Measurements from ENCODE around the gene SPATA16. TPM values are rescaled to one million over a fixed set of nuclear protein-coding genes. Genes with fewer than 3 reads are reported as not detected.
"Not testable (repeated sequence)": the region's sequence is repeated elsewhere in the genome, so short reads cannot be mapped to it uniquely, and the experiment has no call there.

The SPATA16 gene, protein sequence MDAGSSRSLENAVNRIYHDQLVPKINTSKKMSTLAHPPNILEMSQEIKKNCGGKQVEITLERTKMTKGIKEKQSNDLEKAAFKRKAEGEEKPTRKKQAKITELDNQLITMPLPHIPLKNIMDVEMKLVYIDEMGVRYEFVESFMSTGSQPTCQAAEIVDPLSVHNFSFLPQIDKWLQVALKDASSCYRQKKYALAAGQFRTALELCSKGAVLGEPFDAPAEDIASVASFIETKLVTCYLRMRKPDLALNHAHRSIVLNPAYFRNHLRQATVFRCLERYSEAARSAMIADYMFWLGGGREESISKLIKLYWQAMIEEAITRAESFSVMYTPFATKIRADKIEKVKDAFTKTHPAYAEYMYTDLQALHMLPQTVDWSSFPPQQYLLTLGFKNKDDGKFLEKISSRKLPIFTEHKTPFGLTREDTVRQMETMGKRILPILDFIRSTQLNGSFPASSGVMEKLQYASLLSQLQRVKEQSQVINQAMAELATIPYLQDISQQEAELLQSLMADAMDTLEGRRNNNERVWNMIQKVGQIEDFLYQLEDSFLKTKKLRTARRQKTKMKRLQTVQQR
- total RNA-seq = not detected

DNA sequence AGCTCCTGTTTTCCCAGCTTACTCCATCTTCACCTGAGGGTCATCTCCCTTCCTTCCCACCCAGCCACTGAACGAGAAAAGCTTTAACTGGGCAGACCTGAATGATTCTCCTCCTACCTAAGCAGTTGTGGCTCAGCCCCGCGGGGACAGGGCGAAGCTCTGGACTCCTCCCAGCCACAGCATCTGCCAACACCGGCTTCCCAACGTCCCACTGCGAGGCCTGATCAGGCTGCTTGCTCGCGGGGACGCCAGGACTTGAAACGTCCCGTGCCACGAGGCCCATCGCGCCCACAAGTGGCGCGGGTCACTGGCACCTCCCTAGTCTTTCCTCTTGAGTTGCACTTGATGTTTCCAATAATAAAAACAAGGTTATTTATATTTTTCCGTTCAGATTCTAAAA is at the start of gene SPATA16:
TSS of gene SPATA16 (minus strand) at position 250 of the 400 bp plus-strand sequence. CDS start 23,504 bp downstream, outside the sequence.
- no peak within 1 kb of the TSS for H3K27ac Mint-ChIP-seq

DNA sequence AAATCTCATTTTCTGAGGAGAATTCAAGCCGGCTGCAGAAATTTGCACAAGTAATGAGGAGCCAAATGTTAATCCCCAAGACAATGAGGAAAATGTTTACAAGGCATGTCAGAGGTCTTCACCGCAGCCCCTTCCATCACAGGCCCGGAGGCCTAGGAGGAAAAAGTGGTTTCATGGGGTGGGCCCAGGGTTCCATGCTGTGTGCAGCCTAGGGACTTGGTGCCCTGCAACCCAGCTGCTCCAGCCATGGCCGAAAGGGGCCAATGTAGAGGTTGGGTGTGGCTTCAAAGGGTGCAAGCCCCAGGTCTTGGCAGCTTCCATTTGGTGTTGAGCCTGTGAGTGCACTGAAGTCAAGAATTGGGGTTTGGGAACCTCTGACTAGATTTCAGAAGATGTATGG is 42.0 kb upstream of the SPATA16 start:
- POLR2A ChIA-PET; H3K27me3 Mint-ChIP-seq; H3K9me3 Mint-ChIP-seq; H3K4me1 Mint-ChIP-seq; CTCF ChIA-PET; H3K27ac Mint-ChIP-seq; H3K4me3 Mint-ChIP-seq; H3K36me3 Mint-ChIP-seq (ENCODE audit: low read depth); DNase-seq: not testable (repeated sequence)

More for the DNA sequence above, at the start of gene SPATA16:
- CTCF ChIA-PET = interaction anchor here (1.4 kb wide), 1 partner anchor 145 kb away, joined by 3 read pairs; no protein-coding TSS in a partner anchor
- no peak within 1 kb of the TSS for H3K4me3 Mint-ChIP-seq
- POLR2A ChIA-PET = no interaction called here
- DNase-seq = no peak
- H3K4me1 Mint-ChIP-seq = no peaks in the 10 kb centered on the region
- H3K27me3 Mint-ChIP-seq = no peaks in the 10 kb centered on the region
- H3K9me3 Mint-ChIP-seq = no peaks in the 10 kb centered on the region
- H3K36me3 Mint-ChIP-seq (ENCODE audit: low read depth) = no peaks in the 10 kb centered on the region

DNA sequence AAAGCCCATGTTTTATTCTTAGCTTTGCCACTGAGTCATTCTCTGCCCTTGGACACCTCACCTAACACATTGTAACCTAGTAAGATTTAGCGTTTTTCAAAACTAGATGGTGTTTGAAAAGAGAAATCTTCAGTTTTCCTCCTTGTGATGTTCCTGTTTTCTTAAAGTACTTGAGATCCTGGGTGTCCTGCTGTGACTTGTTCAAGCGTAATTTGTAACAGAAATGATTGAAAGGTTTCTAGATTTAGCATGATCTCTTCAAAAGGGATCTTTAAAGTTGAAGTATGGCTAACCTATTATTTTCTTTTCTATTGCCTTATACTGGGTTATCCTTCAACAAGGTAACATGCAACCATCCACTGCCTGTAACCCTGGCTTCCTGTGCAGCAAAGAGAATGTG is 32.6 kb upstream of the SPATA16 start:
- no peaks in the 10 kb centered on the region for H3K9me3 Mint-ChIP-seq

DNA sequence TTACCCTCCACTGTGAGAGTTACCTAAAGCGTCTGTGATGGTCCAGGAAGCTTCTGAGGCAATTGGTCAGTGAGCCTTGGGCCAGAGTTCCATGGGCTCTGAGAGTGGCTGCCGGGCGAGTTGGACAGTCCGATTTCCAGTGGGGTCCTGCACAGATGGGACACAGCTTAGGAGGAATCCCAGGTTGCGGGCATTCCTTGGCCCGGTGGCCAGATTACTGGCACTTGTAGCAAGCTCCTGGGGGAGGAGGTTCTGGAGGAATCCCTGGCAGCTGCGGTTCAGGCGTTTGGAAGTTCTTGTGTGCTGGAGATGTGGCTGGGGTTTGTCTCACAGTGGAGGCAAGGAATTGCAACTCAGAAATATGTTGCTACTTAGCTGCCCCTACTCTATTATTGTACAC is 18.1 kb upstream of the SPATA16 start:
- DNase-seq; H3K4me1 Mint-ChIP-seq; POLR2A ChIA-PET; H3K27ac Mint-ChIP-seq; CTCF ChIA-PET; H3K9me3 Mint-ChIP-seq; H3K4me3 Mint-ChIP-seq; H3K27me3 Mint-ChIP-seq; H3K36me3 Mint-ChIP-seq (ENCODE audit: low read depth): not testable (repeated sequence)

More for the DNA sequence above, 32.6 kb upstream of the SPATA16 start:
- Mint-ChIP-seq H3K4me1 (no peaks in the 10 kb centered on the region), H3K27ac (no peak overlapping the region), H3K27me3 (no peaks in the 10 kb centered on the region), H3K36me3 (ENCODE audit: low read depth) (no peaks in the 10 kb centered on the region), H3K4me3 (no peak overlapping the region)
- POLR2A ChIA-PET = no interaction called here
- CTCF ChIA-PET = no interaction called here
- no peak for DNase-seq

- not testable (repeated sequence) for H3K36me3 Mint-ChIP-seq (ENCODE audit: low read depth); H3K9me3 Mint-ChIP-seq; H3K27ac Mint-ChIP-seq
These were observed 15.5 kb upstream of the SPATA16 start for GRCh38 chr3:173156533-173156932.

GRCh38 chr3:173153631-173154030 is 12.6 kb upstream of the SPATA16 start:
- Mint-ChIP-seq H3K36me3 (ENCODE audit: low read depth) (no peaks in the 10 kb centered on the region), H3K4me1 (no peaks in the 10 kb centered on the region), H3K4me3 (no peak overlapping the region), H3K27me3 (no peaks in the 10 kb centered on the region), H3K9me3 (no peaks in the 10 kb centered on the region), H3K27ac (no peak overlapping the region)
- DNase-seq = no peak
- CTCF ChIA-PET = no interaction called here
- POLR2A ChIA-PET = no interaction called here

More at GRCh38 chr3:173156533-173156932, 15.5 kb upstream of the SPATA16 start:
- H3K27me3 Mint-ChIP-seq, H3K4me1 Mint-ChIP-seq, DNase-seq, CTCF ChIA-PET, POLR2A ChIA-PET, H3K4me3 Mint-ChIP-seq: not testable (repeated sequence)

GRCh38 chr3:173139420-173139819 is 1.6 kb downstream of the SPATA16 start:
- Mint-ChIP-seq H3K4me1 (no peaks in the 10 kb centered on the region), H3K9me3 (no peaks in the 10 kb centered on the region), H3K27me3 (no peaks in the 10 kb centered on the region), H3K4me3 (no peak overlapping the region), H3K27ac (no peak overlapping the region), H3K36me3 (ENCODE audit: low read depth) (no peaks in the 10 kb centered on the region)
- no peak for DNase-seq
- CTCF ChIA-PET = no interaction called here
- POLR2A ChIA-PET = no interaction called here

GRCh38 chr3:173138026-173138425 is 3.0 kb downstream of the SPATA16 start:
- H3K27ac Mint-ChIP-seq = no peak overlapping the region
- ChIA-PET CTCF (no interaction called here), POLR2A (no interaction called here)
- H3K4me1 Mint-ChIP-seq = no peaks in the 10 kb centered on the region
- no peaks in the 10 kb centered on the region for H3K27me3 Mint-ChIP-seq
- no peak for DNase-seq
- H3K4me3 Mint-ChIP-seq = no peak overlapping the region
- H3K36me3 Mint-ChIP-seq (ENCODE audit: low read depth) = no peaks in the 10 kb centered on the region
- H3K9me3 Mint-ChIP-seq = no peaks in the 10 kb centered on the region

GRCh38 chr3:173135059-173135458 is 6.0 kb downstream of the SPATA16 start:
- Mint-ChIP-seq H3K9me3 (no peaks in the 10 kb centered on the region), H3K27me3 (no peaks in the 10 kb centered on the region), H3K36me3 (ENCODE audit: low read depth) (no peaks in the 10 kb centered on the region), H3K4me3 (no peak overlapping the region), H3K27ac (no peak overlapping the region), H3K4me1 (no peaks in the 10 kb centered on the region)
- POLR2A ChIA-PET = no interaction called here
- DNase-seq = no peak
- CTCF ChIA-PET = no interaction called here

DNA sequence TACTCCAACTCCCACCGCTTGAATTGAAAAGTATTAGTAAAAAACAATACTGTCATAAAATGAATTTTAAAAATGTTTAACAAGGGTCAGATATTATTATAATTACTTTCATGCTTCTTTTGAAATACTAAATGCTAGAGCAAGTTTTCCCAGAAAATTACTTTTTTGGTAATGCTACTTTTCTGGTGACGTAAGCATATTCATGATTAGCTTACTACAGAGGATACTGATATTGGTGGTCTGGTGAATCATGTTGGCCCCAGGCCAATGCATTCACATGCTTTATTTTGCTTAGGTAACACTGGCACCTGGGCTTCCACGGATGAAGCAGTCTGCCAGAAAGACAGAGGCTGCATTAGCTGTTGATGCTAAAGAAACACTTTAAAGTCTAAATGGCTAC is 12.4 kb downstream of the SPATA16 start:
- Mint-ChIP-seq H3K4me1 (no peaks in the 10 kb centered on the region), H3K9me3 (no peaks in the 10 kb centered on the region), H3K4me3 (no peak overlapping the region), H3K27me3 (no peaks in the 10 kb centered on the region), H3K36me3 (ENCODE audit: low read depth) (no peaks in the 10 kb centered on the region), H3K27ac (no peak overlapping the region)
- ChIA-PET POLR2A (no interaction called here), CTCF (no interaction called here)
- DNase-seq = no peak

DNA sequence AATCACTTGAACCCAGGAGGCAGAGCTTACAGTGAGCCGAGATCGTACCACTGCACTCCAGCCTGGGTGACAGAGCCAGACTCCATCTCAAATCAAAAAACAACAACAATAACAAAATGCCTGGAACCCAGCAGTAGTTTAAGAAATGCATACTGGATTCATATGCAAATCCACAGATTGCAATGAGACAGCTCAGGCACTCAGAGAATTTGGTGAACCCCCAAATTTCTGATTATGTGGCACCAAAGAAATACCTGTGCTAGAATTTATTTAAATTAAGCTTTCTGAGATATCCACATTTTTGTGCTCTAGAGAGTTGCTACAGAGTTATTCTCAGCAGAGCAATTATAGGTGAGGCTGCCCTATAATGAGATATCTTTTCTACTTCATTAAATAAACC is 29.7 kb downstream of the SPATA16 start:
- POLR2A ChIA-PET = no interaction called here
- H3K27me3 Mint-ChIP-seq = no peaks in the 10 kb centered on the region
- CTCF ChIA-PET = no interaction called here
- H3K4me3 Mint-ChIP-seq = no peak overlapping the region
- H3K9me3 Mint-ChIP-seq = no peaks in the 10 kb centered on the region
- DNase-seq = no peak
- H3K27ac Mint-ChIP-seq = no peak overlapping the region
- H3K36me3 Mint-ChIP-seq (ENCODE audit: low read depth) = no peaks in the 10 kb centered on the region
- no peaks in the 10 kb centered on the region for H3K4me1 Mint-ChIP-seq

DNA sequence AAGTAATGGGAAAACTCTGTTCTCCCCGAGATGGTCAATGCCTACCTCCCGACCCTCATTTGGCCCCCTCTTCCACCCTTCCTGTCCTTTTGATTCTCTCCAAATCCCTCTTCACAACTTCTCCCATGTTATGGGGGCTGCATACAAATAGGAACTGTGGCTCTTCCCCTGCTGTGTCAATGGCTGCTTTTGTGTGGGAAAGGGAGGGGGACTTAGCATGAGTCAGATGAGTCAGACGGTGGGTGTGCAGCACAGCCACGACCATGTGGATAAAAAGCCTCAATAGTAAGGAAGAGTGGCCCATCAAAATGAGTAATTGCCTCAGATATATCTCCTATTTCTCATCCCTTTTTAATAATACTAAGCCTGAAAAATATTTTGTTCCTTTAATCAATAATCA is 31.9 kb downstream of the SPATA16 start:
- Mint-ChIP-seq H3K36me3 (ENCODE audit: low read depth) (no peaks in the 10 kb centered on the region), H3K27ac (no peak overlapping the region), H3K9me3 (no peaks in the 10 kb centered on the region), H3K4me1 (no peaks in the 10 kb centered on the region), H3K4me3 (no peak overlapping the region), H3K27me3 (no peaks in the 10 kb centered on the region)
- CTCF ChIA-PET = no interaction called here
- DNase-seq = no peak
- POLR2A ChIA-PET = no interaction called here

DNA sequence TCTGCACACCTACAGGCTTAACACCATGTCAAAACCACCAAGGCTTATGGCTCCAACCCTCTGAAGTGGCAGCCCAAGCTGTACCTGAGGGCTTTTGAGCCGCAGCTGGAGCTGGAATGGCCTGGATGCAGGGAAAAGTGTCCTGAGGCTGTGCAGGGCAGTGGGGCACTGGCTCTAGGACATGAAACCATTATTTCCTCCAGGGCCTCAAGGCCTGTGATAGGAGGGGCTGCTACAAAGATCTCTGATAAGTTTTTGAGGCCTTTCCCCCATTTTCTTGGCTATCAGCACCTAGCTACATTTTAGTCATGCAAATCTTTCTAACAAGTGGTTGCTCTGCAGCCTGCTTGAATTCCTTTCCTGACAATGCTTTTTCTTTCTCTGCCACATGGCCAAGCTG is 37.6 kb downstream of the SPATA16 start:
- H3K27me3 Mint-ChIP-seq = no peaks in the 10 kb centered on the region
- H3K4me1 Mint-ChIP-seq = no peaks in the 10 kb centered on the region
- H3K36me3 Mint-ChIP-seq (ENCODE audit: low read depth) = no peaks in the 10 kb centered on the region
- ChIA-PET POLR2A (no interaction called here), CTCF (no interaction called here)
- H3K27ac Mint-ChIP-seq = no peak overlapping the region
- H3K4me3 Mint-ChIP-seq = no peak overlapping the region
- H3K9me3 Mint-ChIP-seq = no peaks in the 10 kb centered on the region
- no peak for DNase-seq

- no peaks in the 10 kb centered on the region for H3K4me1 Mint-ChIP-seq
- no peak overlapping the region for H3K27ac Mint-ChIP-seq
- H3K9me3 Mint-ChIP-seq = no peaks in the 10 kb centered on the region
- no peak overlapping the region for H3K4me3 Mint-ChIP-seq
- no peaks in the 10 kb centered on the region for H3K36me3 Mint-ChIP-seq (ENCODE audit: low read depth)
- ChIA-PET POLR2A (no interaction called here), CTCF (no interaction called here)
- no peaks in the 10 kb centered on the region for H3K27me3 Mint-ChIP-seq
- no peak for DNase-seq
These were observed 42.1 kb downstream of the SPATA16 start for GRCh38 chr3:173098959-173099358.
